ENCODE data around the gene ELMO1.

DNA sequence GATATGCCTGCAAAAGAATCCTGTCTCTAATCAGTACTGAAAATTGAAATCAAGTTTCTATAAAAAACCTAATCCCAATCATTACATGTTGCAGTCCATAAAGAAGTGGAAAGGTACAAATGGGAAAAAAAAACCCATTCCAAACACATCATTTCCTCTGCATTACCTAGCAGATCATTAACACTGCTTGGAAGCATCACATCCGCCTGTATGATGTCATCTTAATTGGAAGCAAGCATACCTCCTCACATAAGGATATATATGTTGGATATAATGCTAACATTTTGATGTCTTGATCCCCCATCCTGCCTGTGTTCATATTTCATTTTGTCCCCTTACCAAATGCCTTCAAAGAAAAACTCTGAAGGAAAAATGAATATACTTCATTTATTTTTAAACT, 483.0 kb downstream of the ELMO1 start:
- TF ChIP-seq CBX8 (IDR thresholded peaks at IDR 0.05) (no peak), PHF8 (IDR thresholded peaks at IDR 0.05; ENCODE audit: borderline replicate concordance, low read depth) (no peak), POLR2A (IDR thresholded peaks at IDR 0.05; ENCODE audit: low read length) (no peak), HOXA7 (CRISPR knock-in tag; IDR thresholded peaks at IDR 0.05) (no peak), NPAS2 (CRISPR knock-in tag; IDR thresholded peaks at IDR 0.05; ENCODE audit: borderline replicate concordance) (no peak), MAFK (IDR thresholded peaks at IDR 0.05; ENCODE audit: partially characterized antibody) (no peak), BHLHE40 (IDR thresholded peaks at IDR 0.05; ENCODE audit: low read depth, low read length) (no peak)
- TF ChIP-seq, protein P1, sequence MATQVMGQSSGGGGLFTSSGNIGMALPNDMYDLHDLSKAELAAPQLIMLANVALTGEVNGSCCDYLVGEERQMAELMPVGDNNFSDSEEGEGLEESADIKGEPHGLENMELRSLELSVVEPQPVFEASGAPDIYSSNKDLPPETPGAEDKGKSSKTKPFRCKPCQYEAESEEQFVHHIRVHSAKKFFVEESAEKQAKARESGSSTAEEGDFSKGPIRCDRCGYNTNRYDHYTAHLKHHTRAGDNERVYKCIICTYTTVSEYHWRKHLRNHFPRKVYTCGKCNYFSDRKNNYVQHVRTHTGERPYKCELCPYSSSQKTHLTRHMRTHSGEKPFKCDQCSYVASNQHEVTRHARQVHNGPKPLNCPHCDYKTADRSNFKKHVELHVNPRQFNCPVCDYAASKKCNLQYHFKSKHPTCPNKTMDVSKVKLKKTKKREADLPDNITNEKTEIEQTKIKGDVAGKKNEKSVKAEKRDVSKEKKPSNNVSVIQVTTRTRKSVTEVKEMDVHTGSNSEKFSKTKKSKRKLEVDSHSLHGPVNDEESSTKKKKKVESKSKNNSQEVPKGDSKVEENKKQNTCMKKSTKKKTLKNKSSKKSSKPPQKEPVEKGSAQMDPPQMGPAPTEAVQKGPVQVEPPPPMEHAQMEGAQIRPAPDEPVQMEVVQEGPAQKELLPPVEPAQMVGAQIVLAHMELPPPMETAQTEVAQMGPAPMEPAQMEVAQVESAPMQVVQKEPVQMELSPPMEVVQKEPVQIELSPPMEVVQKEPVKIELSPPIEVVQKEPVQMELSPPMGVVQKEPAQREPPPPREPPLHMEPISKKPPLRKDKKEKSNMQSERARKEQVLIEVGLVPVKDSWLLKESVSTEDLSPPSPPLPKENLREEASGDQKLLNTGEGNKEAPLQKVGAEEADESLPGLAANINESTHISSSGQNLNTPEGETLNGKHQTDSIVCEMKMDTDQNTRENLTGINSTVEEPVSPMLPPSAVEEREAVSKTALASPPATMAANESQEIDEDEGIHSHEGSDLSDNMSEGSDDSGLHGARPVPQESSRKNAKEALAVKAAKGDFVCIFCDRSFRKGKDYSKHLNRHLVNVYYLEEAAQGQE (IDR thresholded peaks at IDR 0.05), result no peak
- TF ChIP-seq, protein P2, sequence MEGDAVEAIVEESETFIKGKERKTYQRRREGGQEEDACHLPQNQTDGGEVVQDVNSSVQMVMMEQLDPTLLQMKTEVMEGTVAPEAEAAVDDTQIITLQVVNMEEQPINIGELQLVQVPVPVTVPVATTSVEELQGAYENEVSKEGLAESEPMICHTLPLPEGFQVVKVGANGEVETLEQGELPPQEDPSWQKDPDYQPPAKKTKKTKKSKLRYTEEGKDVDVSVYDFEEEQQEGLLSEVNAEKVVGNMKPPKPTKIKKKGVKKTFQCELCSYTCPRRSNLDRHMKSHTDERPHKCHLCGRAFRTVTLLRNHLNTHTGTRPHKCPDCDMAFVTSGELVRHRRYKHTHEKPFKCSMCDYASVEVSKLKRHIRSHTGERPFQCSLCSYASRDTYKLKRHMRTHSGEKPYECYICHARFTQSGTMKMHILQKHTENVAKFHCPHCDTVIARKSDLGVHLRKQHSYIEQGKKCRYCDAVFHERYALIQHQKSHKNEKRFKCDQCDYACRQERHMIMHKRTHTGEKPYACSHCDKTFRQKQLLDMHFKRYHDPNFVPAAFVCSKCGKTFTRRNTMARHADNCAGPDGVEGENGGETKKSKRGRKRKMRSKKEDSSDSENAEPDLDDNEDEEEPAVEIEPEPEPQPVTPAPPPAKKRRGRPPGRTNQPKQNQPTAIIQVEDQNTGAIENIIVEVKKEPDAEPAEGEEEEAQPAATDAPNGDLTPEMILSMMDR (IDR thresholded peaks at IDR 0.05), result no peak

Measured in A549 (cell line).